HepG2 (cell line): ENCODE data around the gene EXOC3L4. TPM values are rescaled to one million over a fixed set of nuclear protein-coding genes. Genes with fewer than 3 reads are reported as not detected.

Experiments used
- GRHL1 ChIP-seq: sonication (generic); formaldehyde crosslinking; conservative IDR thresholded peaks from 2 replicates; pipeline ENCODE4 v1.8.0; 2022; ENCODE audit warnings: missing genetic modification reagents
- KIAA2018 ChIP-seq: sonication (generic); formaldehyde crosslinking; IDR thresholded peaks from 2 replicates; pipeline ENCODE4 v1.5.0; 2020; ENCODE audit warnings: mild to moderate bottlenecking, missing genetic modification reagents, borderline replicate concordance
- MXD4 ChIP-seq: IDR thresholded peaks from 2 replicates; pipeline ENCODE4 v1.6.1; 2016; ENCODE audit warnings: mild to moderate bottlenecking, missing biosample characterization, missing genetic modification reagents
- ZFP41 ChIP-seq: sonication (generic); formaldehyde crosslinking; IDR thresholded peaks from 2 replicates; pipeline ENCODE4 v1.4.0; 2020; ENCODE audit warnings: mild to moderate bottlenecking, missing genetic modification reagents, borderline replicate concordance
- polyA plus RNA-seq, 8 experiments: library from polyadenylated mRNA; depleted of rRNA in 3 of 8; stranded (reverse) in 7 of 8; unstranded in 1 of 8; fragments of >200 nt; fragmentation: Illumina TruSeq in 4 of 8; extraction: Trizol in 4 of 8; gene quantifications; 2 replicates each; pipeline versions ENCODE4 v1.2.1 to v1.2.3, GENCODE V29; 2011 to 2016; ENCODE audit warnings: low read depth in 4 of 8, missing spikeins in 1 of 8, mixed read lengths in 1 of 8; ENCODE audit not compliant: insufficient read depth in 1 of 8
- total RNA-seq, 5 experiments: library from RNA; depleted of rRNA; stranded (reverse); fragments of >200 nt; fragmentation: Illumina TruSeq; extraction: Trizol; gene quantifications; 2 replicates each; pipeline ENCODE4 v1.2.3, GENCODE V29; 2016; ENCODE audit warnings: low read depth in 1 of 5

The EXOC3L4 gene
- total and polyA plus RNA-seq, 2 of the 13 experiments (the other 11 are each of a cell fraction or from before 2014, with no cell fraction given), result 11.8 to 27.0 TPM

- TF ChIP-seq ZFP41 (CRISPR knock-in tag) (no peak), MXD4 (CRISPR knock-in tag) (no peak), KIAA2018 (CRISPR knock-in tag) (no peak), GRHL1 (CRISPR knock-in tag) (no peak)
These were observed 19.7 kb upstream of the EXOC3L4 start (continued) for GRCh38 chr14:103074729-103075367.
